Ishikawa (cell line): ENCODE measurements around the gene BRMS1L.

ENCODE experiments used
- CEBPB ChIP-seq: IDR thresholded peaks from 2 replicates; pipeline ENCODE4 v1.6.1; 2012
- CREB1 ChIP-seq: IDR thresholded peaks from 2 replicates; pipeline ENCODE4 v1.6.1; 2012; ENCODE audit warnings: low read depth
- EGR1 ChIP-seq: IDR thresholded peaks from 2 replicates; pipeline ENCODE4 v1.6.1; 2012
- EP300 ChIP-seq: IDR thresholded peaks from 2 replicates; pipeline ENCODE4 v1.6.1; 2012; ENCODE audit warnings: borderline replicate concordance
- MAX ChIP-seq: IDR thresholded peaks from 2 replicates; pipeline ENCODE4 v1.6.1; 2012
- NFIC ChIP-seq: IDR thresholded peaks from 2 replicates; pipeline ENCODE4 v1.6.1; 2012
- RAD21 ChIP-seq: IDR thresholded peaks from 2 replicates; pipeline ENCODE4 v1.6.1; 2012; ENCODE audit warnings: low read depth
- REST ChIP-seq: IDR thresholded peaks from 2 replicates; pipeline ENCODE4 v1.6.1; 2012; ENCODE audit warnings: low read depth, mild to moderate bottlenecking
- TAF1 ChIP-seq: IDR thresholded peaks from 2 replicates; pipeline ENCODE4 v1.6.1; 2012; ENCODE audit warnings: low read depth, mild to moderate bottlenecking
- TCF12 ChIP-seq: IDR thresholded peaks from 2 replicates; pipeline ENCODE4 v1.6.1; 2012; ENCODE audit warnings: low read depth
- TEAD4 ChIP-seq: IDR thresholded peaks from 2 replicates; pipeline ENCODE4 v1.6.1; 2012
- USF1 ChIP-seq: IDR thresholded peaks from 2 replicates; pipeline ENCODE4 v1.6.1; 2012
- YY1 ChIP-seq: IDR thresholded peaks from 2 replicates; pipeline ENCODE4 v1.6.1; 2012; ENCODE audit warnings: low read depth
- ZBTB7A ChIP-seq: IDR thresholded peaks from 2 replicates; pipeline ENCODE4 v1.6.1; 2012; ENCODE audit warnings: low read depth

GRCh38 chr14:35808076-35808637 is 18.0 kb upstream of the BRMS1L start:
- TF ChIP-seq RAD21 (no peak), EP300 (no peak), NFIC (no peak), REST (no peak), CREB1 (no peak), TEAD4 (no peak), MAX (no peak), TCF12 (no peak), EGR1 (no peak), CEBPB (no peak), YY1 (no peak), TAF1 (no peak), ZBTB7A (no peak), USF1 (no peak)
